AG04450 (cell line): ENCODE data around the gene APOBEC3G. TPM values are rescaled to one million over a fixed set of nuclear protein-coding genes. Genes with fewer than 3 reads are reported as not detected.

Source experiments
- CTCF ChIA-PET: fragments of 300-600, 350-600 bp; formaldehyde crosslinking; extraction: SDS; loops from one replicate; lab custom pipeline; 2022; ENCODE audit warnings: antibody characterized with exemption, inconsistent platforms; lab: Charles Lee
- POLR2A ChIA-PET: fragments of 350-600 bp; formaldehyde crosslinking; extraction: SDS; loops from one replicate; lab custom pipeline; 2021; ENCODE audit warnings: antibody characterized with exemption, inconsistent platforms; lab: Yijun Ruan, JAX
- DNase-seq: peaks from one replicate; pipeline ENCODE4 v3.0.0-alpha.2; 2011; ENCODE audit warnings: low read depth, low spot score
- H3K27ac ChIP-seq: one replicate; pipeline ENCODE4 v1.5.1; 2012; ENCODE audit warnings: low read depth, low read length, control low read depth
- H3K27me3 ChIP-seq: one replicate; pipeline ENCODE4 v1.6.0; 2012; ENCODE audit warnings: low read length; ENCODE audit not compliant: control insufficient read depth, insufficient read depth
- H3K4me3 ChIP-seq: 2 replicates; pipeline ENCODE4 v1.5.1; 2011; ENCODE audit warnings: mild to moderate bottlenecking, low read depth, low read length, control low read depth
- H3K9me3 ChIP-seq: 2 replicates; pipeline ENCODE4 v1.5.1; 2012; ENCODE audit warnings: low read length; ENCODE audit not compliant: control insufficient read depth, insufficient read depth
- CTCF ChIP-seq: IDR thresholded peaks from 2 replicates; pipeline ENCODE4 v1.5.1; 2011; ENCODE audit warnings: low read depth, low read length, control low read depth, inconsistent platforms
- polyA plus RNA-seq: library from polyadenylated mRNA; depleted of rRNA; stranded (reverse); fragments of >200 nt; gene quantifications from 2 replicates; pipeline ENCODE4 v1.2.3, GENCODE V29; 2011

The APOBEC3G gene
- polyA plus RNA-seq, 1 experiment: 11.0 TPM

DNA sequence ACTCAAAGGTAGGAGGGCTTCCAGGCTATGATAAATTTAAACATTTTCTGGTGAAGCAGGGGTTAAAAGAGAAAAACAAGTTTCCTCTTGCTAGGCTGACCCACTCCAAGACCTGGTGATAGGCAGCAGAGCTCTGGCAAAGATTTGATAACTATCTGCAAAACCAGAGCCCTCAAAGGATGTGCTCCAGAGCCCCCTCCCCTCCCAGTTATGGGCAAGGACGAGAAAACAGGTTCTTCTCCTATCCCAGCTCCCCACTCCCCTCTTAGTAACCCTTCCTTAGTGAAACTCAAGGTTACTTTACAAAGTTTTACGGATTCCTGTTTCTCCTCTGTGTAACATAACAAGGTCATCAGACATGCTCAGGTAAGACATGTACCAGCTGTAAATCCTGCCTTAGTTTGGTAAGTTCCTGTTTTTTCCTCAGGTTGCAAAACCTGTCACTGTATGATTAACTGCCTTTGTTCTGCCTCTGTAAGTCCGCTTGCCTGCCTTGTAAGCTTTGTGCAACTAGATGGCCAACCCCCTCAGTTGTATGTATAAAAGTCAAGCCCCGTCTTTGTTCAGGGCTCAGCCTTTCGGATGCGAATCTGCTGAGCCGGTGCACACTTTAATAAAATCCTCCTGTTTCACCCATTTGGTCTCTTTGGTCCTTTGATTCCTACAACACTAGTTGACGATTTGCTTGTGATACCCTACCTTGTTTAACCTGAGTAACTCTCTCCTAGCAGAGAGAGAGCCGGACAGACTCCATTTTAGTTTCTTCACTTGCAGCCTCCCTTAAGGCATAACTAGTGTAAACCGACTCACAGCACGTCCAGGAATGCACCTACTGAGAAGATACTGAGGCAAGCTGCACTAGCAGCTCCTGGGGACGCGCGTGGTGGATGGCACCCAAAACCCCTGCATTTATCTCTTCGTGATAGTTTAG, 33.8 kb downstream of the APOBEC3G start:
- H3K27ac ChIP-seq: no peak overlapping the region
- peaks cover 43% of the 10 kb centered on the region for H3K27me3 ChIP-seq
- ChIA-PET POLR2A (no interaction called here), CTCF (interaction anchor here (0.7 kb wide), 2 partner anchors 11 to 107 kb away, joined by 3 to 5 read pairs; no protein-coding TSS in a partner anchor)
- TF ChIP-seq CTCF: no peak
- no peaks in the 10 kb centered on the region for H3K9me3 ChIP-seq
- no peak overlapping the region for H3K4me3 ChIP-seq
- DNase-seq: no peak

GRCh38 chr22:39114112-39114511, 37.0 kb downstream of the APOBEC3G start:
- no peaks in the 10 kb centered on the region for H3K9me3 ChIP-seq
- no peak for TF ChIP-seq CTCF
- no peak for DNase-seq
- no peak overlapping the region for H3K27ac ChIP-seq
- ChIA-PET POLR2A (interaction anchor here (0.6 kb wide), 1 partner anchor 107 kb away, joined by 4 read pairs; no protein-coding TSS in a partner anchor), CTCF (interaction anchor here (0.6 kb wide), 2 partner anchors 8 to 197 kb away, joined by 3 to 9 read pairs; no protein-coding TSS in a partner anchor)
- no peak overlapping the region for H3K4me3 ChIP-seq
- peaks cover 49% of the 10 kb centered on the region for H3K27me3 ChIP-seq

DNA sequence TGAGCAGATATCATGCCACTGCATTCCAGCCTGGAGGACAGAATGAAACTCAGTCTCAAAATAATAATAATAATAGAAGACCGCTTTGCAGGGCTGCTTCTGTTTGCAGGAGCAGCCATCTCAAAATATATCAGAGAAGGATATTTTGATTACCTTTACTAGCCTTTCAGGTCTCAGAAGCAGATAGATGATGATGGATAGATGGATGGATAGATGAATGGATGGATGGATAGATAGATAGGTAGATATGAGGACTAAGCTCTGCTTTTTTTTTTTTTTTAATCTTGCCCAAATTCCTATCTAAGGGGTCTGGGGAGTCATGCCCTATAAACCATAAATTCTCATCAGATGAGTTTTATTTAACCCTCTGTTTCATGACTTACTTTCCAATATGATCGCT, 38.5 kb downstream of the APOBEC3G start:
- ChIA-PET CTCF (interaction anchor here (1.0 to 1.8 kb wide), 2 partner anchors 113 to 346 kb away, joined by 3 to 5 read pairs; no protein-coding TSS in a partner anchor), POLR2A (no interaction called here)
- H3K27me3 ChIP-seq: peaks cover 52% of the 10 kb centered on the region
- H3K9me3 ChIP-seq: no peaks in the 10 kb centered on the region
- H3K4me3 ChIP-seq: no peak overlapping the region
- DNase-seq: no peak
- no peak overlapping the region for H3K27ac ChIP-seq
- no peak for TF ChIP-seq CTCF

DNA sequence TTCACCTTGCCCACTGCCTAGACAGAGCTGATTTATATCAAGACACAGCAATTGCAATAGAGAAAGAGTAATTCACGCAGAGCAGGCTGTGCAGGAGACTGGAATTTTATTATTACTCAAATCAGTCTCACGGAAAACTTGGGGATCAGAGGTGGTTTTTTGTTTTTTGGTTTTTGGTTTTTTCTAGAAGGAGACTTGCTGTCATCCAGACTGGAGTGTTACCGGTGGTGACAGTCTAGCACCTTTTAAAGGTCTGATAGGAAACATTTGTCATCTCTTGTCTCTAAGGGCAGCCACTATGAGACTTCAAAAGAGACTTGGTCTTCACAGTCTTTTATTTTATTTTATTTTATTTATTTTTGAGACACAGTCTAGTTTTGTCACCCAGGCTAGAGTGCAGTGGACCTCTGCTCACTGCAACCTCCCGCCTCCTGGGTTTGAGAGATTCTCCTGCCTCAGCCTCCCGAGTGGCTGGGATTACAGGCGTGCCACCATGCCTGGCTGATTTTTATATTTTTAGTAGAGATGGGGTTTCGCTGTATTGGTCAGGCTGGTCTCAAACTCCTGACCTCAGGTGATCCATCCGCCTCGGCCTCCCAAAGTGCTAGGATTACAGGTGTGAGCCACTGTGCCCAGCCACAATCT, 39.0 kb downstream of the APOBEC3G start:
- ChIA-PET CTCF (interaction anchor here (1.0 to 1.8 kb wide), 2 partner anchors 114 to 347 kb away, joined by 3 to 5 read pairs; no protein-coding TSS in a partner anchor), POLR2A (no interaction called here)
- Histone ChIP-seq H3K27me3 (peaks cover 51% of the 10 kb centered on the region), H3K9me3 (no peaks in the 10 kb centered on the region), H3K4me3 (no peak overlapping the region), H3K27ac (no peak overlapping the region)
- DNase-seq: no peak
- no peak for TF ChIP-seq CTCF
